Superior temporal gyrus (tissue), 1 donor: ENCODE data around the gene SAE1.
"Not testable (repeated sequence)": the region's sequence is repeated elsewhere in the genome, so short reads cannot be mapped to it uniquely, and the experiment has no call there.

Experiments used
- DNase-seq: peaks from one replicate; pipeline ENCODE4 v3.0.0-alpha.2; 2016; ENCODE audit errors: extremely low spot score

SAE1 gene

DNA sequence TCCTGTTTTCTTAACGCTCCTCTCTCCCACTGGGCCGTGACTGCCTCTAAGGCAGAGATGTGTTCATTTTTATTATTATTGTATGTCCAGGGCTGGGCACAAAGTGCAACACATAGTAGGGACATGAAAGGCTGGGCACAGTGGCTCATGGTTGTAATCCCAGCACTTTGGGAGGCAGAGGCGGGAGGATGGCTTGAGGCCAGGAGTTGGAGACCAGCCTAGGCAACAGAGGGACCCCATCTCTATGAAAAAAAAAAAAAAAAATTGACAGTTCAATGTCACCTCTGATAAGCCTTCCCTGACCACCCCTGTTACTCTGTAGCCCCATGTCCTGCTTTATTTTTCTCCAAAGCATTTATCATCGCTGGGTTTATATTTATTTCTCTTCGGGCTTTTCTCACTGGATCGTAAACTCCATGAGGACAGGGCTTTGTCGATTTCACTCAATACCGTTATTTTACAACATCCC is 481 bp upstream of the SAE1 start:
- DNase-seq = no peak

DNA sequence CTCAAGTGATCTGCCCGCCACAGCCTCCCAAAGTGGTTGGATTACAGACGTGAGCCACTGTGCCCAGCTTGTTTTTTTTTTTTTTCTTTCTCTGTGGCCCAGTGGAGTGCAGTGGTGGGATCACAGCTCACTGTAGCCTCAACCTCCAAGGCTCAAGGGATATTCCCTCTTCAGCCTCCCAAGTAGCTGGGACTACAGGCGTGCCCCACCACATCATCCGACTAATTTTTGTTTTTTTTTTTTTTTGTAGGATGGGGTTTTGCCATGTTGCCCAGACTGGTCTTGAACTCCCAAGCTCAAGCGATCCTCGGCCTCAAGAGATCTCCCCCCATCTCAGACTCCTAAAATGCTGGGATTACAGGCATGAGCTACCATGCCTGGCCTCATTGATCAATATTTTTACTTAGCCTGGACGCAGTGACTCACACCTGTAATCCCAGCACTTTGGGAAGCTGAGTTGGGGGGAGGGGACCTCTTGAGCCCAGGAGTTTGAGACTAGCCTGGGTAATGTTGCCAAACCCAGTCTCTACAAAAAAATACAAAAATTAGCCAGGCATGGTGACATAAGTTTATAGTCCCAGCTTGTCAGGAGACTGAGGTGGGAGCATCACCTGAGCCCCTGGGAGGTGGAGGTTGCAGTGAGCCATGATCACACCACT is 1.7 kb downstream of the SAE1 start:
- no peak for DNase-seq

- DNase-seq = no peak
Measured at GRCh38 chr19:47133021-47133471, 2.4 kb downstream of the SAE1 start.

- no peak for DNase-seq
Measured at GRCh38 chr19:47134545-47134944, 3.9 kb downstream of the SAE1 start.

DNA sequence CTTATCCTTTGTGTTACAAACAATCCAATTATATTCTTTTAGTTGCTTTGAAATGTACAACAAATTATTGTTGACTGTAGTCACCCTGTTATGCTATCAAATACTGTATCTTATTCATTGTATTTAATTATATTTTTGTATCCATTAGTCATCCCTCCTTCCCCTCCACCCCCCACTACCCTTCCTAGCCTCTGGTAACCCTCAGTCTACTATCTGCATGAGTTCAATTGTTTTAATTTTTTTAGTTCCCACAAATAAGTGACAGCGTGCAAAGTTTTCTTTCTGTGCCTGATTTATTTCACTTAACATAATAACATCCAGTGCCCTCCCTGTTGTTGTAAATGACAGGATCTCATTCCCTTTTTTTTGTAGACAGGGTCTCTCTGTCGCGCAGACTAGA is 4.5 kb downstream of the SAE1 start:
- DNase-seq = no peak

DNA sequence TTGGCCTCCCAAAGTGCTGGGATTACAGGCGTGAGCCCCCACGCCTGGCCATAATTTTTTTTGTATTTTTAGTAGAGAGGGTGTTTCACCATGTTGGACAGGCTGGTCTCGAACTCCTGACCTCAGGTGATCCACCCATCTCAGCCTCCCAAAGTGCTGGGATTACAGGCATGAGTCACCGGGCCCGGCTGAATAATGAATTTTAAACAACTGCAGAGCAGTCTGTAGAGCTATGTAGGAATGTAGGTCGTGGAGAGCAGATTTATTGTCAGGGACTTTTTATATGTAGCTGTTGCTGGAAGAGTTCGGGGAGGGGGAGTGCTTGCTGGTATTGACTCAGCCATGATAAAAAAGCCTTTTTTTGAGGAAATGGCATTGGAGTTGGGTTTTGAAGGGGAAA is 10.6 kb downstream of the SAE1 start:
- not testable (repeated sequence) for DNase-seq

DNA sequence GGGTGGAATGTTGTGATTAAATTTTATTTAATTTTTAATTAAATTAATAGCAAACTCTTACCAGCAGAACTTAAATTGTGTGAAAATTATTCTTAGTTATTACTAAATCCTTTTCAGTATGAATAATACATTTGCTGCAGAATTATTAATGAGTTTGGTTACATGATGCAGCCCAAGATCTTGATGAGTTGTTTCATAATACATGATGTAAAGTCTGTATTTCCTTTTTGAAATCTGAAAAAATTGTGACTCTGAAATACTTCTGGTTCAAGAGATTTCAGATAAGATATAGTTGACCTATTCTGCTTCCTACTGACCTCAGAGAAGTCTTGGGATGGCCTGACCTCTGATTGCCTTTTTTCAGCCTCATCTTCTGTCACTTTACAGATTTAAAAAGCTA is 11.1 kb downstream of the SAE1 start:
- DNase-seq = no peak

DNA sequence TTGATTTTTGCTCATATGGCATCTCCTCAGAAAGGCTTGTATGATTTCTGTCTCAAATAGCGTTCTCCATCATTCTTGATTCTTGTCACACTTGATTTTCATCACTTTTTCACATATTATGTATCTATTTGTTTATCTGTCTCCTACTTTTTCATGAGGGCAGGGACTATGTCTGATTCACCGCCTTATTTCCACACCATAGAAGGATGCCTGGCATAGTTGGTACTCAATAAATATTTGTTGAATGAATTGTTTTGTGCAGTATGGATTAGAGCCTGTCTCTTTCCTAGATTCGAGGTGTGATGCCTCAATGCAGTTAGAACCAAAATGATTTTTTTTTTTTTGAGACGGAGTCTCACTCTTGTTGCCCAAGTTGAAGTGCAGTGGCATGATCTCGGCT is 12.1 kb downstream of the SAE1 start:
- no peak for DNase-seq

GRCh38 chr19:47143322-47144073 is 12.9 kb downstream of the SAE1 start:
- no peak for DNase-seq

GRCh38 chr19:47144630-47145029 is 14.0 kb downstream of the SAE1 start:
- DNase-seq = no peak

DNA sequence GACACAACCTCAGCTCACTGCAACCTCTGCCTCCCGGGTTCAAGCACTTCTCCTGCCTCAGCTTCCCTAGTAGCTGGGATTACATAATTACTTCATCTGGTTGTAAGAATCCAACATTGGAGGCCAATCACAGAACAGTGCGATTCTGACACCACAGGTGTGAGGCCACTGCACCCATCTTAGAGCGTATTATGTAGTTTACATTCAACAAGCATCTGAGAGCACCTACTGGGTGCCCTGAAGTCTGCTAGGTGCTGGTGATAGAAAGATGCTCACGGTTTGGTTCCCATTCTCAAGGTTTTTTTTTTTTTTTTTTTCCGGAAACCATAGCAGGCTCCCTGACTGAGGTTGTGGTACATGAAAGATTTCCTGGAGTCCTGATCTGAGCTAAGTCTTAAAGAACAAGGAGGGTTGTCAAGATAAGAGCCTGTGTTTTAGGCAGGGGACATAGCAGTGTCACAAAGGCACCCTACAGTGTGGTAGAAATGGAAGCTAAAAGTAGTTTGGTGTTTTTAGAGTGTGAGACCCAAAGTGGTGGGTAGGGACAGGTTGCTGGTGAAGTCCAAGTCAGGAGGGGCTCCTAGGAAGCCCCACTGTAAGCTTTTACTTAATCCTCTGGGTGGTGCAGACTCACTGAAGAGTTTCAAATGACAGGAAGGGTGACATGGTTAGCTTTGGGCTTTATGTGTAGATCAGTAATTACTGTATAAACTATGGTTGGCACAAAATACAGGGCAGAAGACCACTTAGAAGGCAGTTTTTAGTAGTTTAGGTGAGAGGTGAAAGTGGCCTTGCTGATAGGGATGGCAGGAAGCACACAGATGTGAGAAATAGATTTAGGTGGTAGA is 15.2 kb downstream of the SAE1 start:
- DNase-seq = no peak

DNA sequence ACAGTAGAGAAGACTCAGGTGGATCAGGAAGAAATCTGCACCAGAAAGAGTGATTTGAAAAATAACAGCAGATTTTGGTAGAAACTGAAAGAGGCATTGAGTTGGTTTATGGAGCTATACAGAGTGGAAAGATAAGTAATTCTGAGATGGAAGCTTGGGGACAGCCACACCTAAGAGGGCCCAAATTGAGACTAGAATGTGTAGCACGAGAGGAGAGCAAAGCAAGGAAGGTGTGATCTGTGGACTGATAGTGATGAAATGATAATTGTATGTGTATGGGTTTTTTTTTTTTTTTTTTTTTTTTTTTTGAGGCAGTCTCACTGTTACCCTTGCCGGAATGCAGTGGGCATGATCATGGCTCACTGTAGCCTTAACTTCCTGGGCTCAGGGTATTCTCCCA is 16.3 kb downstream of the SAE1 start:
- DNase-seq = no peak

DNA sequence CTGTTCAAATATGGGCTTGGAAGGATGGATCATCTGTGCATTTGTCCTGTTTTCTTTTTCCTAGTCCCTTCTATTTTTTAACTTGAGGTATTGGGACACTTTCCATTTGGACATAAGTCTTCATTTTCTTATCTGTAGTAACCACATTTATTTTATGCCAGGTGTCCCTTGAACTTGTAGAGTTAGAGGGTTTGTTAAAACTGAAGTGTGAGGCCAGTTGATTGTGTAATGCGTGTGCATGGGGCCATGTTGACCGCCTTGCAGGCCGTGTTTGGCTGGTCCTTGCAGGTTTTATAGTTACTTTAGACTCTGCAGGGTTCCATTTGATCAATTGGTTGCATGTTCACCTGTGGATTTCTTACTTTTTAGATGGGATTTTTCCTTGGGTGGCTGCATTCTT is 21.0 kb downstream of the SAE1 start:
- no peak for DNase-seq

DNA sequence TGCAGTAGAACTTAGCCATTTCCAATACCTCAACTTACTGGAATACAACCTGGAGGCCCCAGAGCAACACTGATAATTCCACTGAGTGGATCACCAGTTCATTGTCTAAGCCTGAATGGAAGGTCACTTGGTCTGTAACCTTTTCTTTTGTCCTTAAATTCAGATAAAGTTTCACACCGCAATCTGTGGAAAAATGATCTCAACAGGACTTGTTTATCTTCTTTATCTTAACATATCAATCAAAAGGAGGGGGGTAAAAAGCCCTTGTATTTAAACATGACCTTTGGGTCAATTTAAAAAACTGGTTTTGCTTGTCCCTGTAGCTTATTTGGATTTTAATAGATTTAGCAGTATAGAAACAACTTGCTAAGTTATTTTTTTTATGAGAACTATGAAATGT is 21.6 kb downstream of the SAE1 start:
- DNase-seq = no peak

DNA sequence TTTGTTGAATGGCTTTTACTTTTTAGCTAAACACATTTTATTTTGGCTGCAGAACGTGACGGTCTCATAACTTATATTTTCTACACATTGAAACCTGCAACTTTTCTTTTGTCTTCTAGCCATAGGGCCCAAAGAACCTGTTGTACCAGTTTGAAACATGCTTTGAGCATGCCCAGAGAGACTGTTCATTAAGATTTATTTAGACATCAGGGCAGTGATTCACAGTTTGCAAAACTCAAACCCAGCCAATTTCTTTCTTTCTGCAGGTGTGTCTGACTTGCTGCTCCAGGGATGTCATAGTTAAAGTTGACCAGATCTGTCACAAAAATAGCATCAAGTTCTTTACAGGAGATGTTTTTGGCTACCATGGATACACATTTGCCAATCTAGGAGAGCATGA is 22.0 kb downstream of the SAE1 start:
- DNase-seq = no peak

- no peak for DNase-seq
Measured at GRCh38 chr19:47153266-47153665, 22.6 kb downstream of the SAE1 start.

DNA sequence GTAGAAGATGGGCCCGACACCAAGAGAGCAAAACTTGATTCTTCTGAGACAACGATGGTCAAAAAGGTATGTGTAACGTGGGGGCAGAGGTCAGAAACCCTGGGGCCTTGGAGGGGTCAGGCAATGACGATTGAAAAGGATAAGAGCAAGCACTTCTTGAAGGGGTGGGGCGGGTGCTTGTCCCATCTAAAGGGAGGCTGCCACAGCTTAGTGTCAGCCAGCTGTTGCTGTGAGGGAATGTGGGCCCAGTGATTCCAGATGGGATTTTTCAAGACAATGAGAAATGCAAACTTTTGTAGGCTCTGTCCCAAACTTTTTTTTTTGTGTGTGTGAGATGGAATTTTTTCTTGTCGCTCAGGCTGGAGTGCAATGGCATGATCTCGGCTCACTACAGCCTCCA is 24.5 kb downstream of the SAE1 start:
- DNase-seq = no peak

DNA sequence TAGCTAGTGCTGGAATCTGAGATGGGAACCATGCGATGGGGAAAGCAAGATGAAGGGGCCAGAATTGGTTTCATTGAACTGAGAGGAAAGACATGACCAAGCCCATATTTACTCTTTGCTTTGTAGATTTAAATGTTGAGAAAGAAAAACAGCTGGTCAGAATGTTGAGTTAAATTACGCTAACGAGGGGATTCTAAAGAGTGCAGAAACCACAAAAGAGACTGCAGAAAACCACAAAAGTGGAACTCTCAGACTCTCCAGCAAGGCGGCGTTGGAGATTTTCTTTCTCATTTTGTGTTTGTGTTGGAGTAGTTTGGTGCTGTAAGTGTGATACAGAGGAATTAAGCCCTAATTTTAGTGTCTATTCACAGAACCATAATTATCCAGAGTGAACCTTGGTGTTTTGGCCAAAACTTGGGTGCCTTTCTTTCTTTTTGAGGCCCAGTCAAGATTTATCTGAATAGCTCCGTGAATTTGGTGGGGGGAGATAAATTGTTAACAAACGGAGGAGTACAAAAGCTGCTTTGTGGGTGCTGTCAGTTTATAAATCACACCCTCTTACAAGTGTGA is 26.3 kb downstream of the SAE1 start:
- no peak for DNase-seq

GRCh38 chr19:47157431-47158321 is 27.0 kb downstream of the SAE1 start:
- no peak for DNase-seq

- DNase-seq = no peak
Measured at GRCh38 chr19:47158367-47158791, 27.7 kb downstream of the SAE1 start.

GRCh38 chr19:47158879-47159503 is 28.4 kb downstream of the SAE1 start:
- DNase-seq = peak; percentile 38
